Astrocyte of the cerebellum (primary cell): ENCODE measurements around the gene CLIC6.

Experiments used
- DNase-seq: peaks from one replicate; pipeline ENCODE4 v3.0.0-alpha.2; 2011; ENCODE audit warnings: low read depth
- H3K4me3 ChIP-seq: 2 replicates; pipeline ENCODE4 v1.5.1; 2011; ENCODE audit warnings: mild to moderate bottlenecking, low read depth, low read length, moderate library complexity
- CTCF ChIP-seq: IDR thresholded peaks from 2 replicates; pipeline ENCODE4 v1.5.1; 2012; ENCODE audit warnings: low read length, low read depth, moderate library complexity, mild to moderate bottlenecking; ENCODE audit errors: missing control alignments
- in situ Hi-C: cut with HindIII; loops from 2 replicates; pipeline ENCODE4 v1.10.0; 2017; ENCODE audit warnings: low sequenced_read_pairs

CLIC6 gene

GRCh38 chr21:34696121-34696520 lies 27.3 kb downstream of the CLIC6 start:
- no peak for DNase-seq
- in situ Hi-C loops: no loop called here
- no peak overlapping the region for H3K4me3 ChIP-seq
- no peak for TF ChIP-seq CTCF

- H3K4me3 ChIP-seq: no peak overlapping the region
- no peak for TF ChIP-seq CTCF
- in situ Hi-C loops: no loop called here
- no peak for DNase-seq
Measured at GRCh38 chr21:34697826-34698225, 29.0 kb downstream of the CLIC6 start.

- H3K4me3 ChIP-seq: no peak overlapping the region
- DNase-seq: no peak
- TF ChIP-seq CTCF: no peak
- in situ Hi-C loops: no loop called here
Measured at GRCh38 chr21:34698270-34699015, 29.6 kb downstream of the CLIC6 start.

- DNase-seq: no peak
- in situ Hi-C loops: no loop called here
- TF ChIP-seq CTCF: no peak
- no peak overlapping the region for H3K4me3 ChIP-seq
Measured at GRCh38 chr21:34700605-34701004, 31.8 kb downstream of the CLIC6 start.

GRCh38 chr21:34701726-34702125 lies 32.9 kb downstream of the CLIC6 start:
- in situ Hi-C loops: no loop called here
- no peak for TF ChIP-seq CTCF
- no peak for DNase-seq
- no peak overlapping the region for H3K4me3 ChIP-seq

GRCh38 chr21:34702341-34703170 lies 33.8 kb downstream of the CLIC6 start:
- in situ Hi-C loops: no loop called here
- DNase-seq: no peak
- no peak for TF ChIP-seq CTCF
- H3K4me3 ChIP-seq: no peak overlapping the region
